Transverse colon (tissue), 4 donors: ENCODE measurements around the gene CNDP2. TPM values are rescaled to one million over a fixed set of nuclear protein-coding genes. Genes with fewer than 3 reads are reported as not detected.
A peak's percentile ranks its signal among the peaks of the same experiment; 100 is the strongest.

Experiments used
- DNase-seq: peaks from one replicate; pipeline ENCODE4 v3.0.0-alpha.2; 2019
- H3K27ac ChIP-seq, 4 donors: fragments of 200-600 bp; sonication (generic); 2 replicates each; pipeline ENCODE4 v1.5.1; 2016 to 2018; ENCODE audit warnings: inconsistent platforms in 4 of 4
- H3K27me3 ChIP-seq: fragments of 200-600 bp; sonication (generic); 2 replicates; pipeline ENCODE4 v1.5.1; 2017; ENCODE audit warnings: inconsistent platforms
- H3K36me3 ChIP-seq, 4 donors: fragments of 200-600 bp; sonication (generic); 2 replicates each; pipeline ENCODE4 v1.5.1; 2017 to 2019; ENCODE audit warnings: inconsistent platforms in 4 of 4
- H3K4me1 ChIP-seq, 4 donors: fragments of 200-600 bp; sonication (generic); 2 replicates each; pipeline ENCODE4 v1.5.1; 2017 to 2020; ENCODE audit warnings: inconsistent platforms in 4 of 4
- H3K4me3 ChIP-seq, 4 donors: fragments of 200-600 bp; sonication (generic); 1 replicate in 1 of 4; 2 replicates in 3 of 4; pipeline versions ENCODE4 v1.5.1 to v1.6.1; 2017 to 2019; ENCODE audit warnings: inconsistent platforms in 4 of 4
- H3K9me3 ChIP-seq, 2 donors: fragments of 200-600 bp; sonication (generic); 2 replicates each; pipeline ENCODE4 v1.5.1; 2017 to 2019; ENCODE audit warnings: inconsistent platforms in 2 of 2
- CTCF ChIP-seq, 5 experiments: fragments of 200-600 bp in 3 of 5; fragments of 450-650 bp in 2 of 5; sonication (generic) in 3 of 5; IDR thresholded peaks; 1 replicate in 2 of 5; 2 replicates in 3 of 5; pipeline ENCODE4 v1.5.1; 2016 to 2017; ENCODE audit warnings: antibody characterized with exemption in 5 of 5, inconsistent platforms in 3 of 5, mild to moderate bottlenecking in 2 of 5, moderate library complexity in 1 of 5
- EP300 ChIP-seq: sonication (generic); formaldehyde crosslinking; IDR thresholded peaks from one replicate; pipeline ENCODE4 v1.6.1; 2017; ENCODE audit warnings: antibody characterized with exemption, low read depth
- POLR2A ChIP-seq: fragments of 450-650 bp; IDR thresholded peaks from one replicate; pipeline ENCODE4 v1.6.1; 2016; ENCODE audit warnings: antibody characterized with exemption, mild to moderate bottlenecking, moderate library complexity
- POLR2AphosphoS5 ChIP-seq, 3 donors: sonication (generic); formaldehyde crosslinking; IDR thresholded peaks; one replicate each; pipeline ENCODE4 v1.6.1; 2016; ENCODE audit warnings: antibody characterized with exemption in 3 of 3
- WGBS, 2 donors: methylation state at CpG; one replicate each; pipeline ENCODE4 v1.1.5; 2018; ENCODE audit warnings: low coverage in 1 of 2; 5-methylcytosine and 5-hydroxymethylcytosine counted together
- in situ Hi-C, 4 donors: fragments of 200-750 bp; cut with MboI; loops; one replicate each; pipeline versions ENCODE4 v1.15.0 to v1.15.1; 2017; ENCODE audit warnings: low sequenced_read_pairs in 3 of 4, low pct_ligation_motif_present in 1 of 4, low pct_unique_long_range_greater_than_20kb in 1 of 4
- intact Hi-C: fragments of 100-400 bp; cut with DNase I; formaldehyde crosslinking; loops from one replicate; pipeline ENCODE4 v1.15.1; 2023; ENCODE audit warnings: low total_unique reads
- total RNA-seq, 4 donors: library from RNA; depleted of rRNA; stranded (reverse); fragments of >200 nt; gene quantifications; one replicate each; pipeline ENCODE4 v1.1.0, GENCODE V29; 2016

The CNDP2 gene
- total RNA-seq, 4 donors from 2014 or later = 143 to 284 (median 155) TPM

- Histone ChIP-seq H3K4me1 (peaks cover 4 to 15% (median 10%) of the 10 kb centered on the region in 4 donors), H3K27ac (no peak overlapping the region), H3K9me3 (no peaks in the 10 kb centered on the region), H3K4me3 (no peak overlapping the region), H3K36me3 (no peaks in the 10 kb centered on the region), H3K27me3 (peaks cover 54% of the 10 kb centered on the region)
- TF ChIP-seq POLR2AphosphoS5 (IDR thresholded peaks at IDR 0.05) (no peak), POLR2A (no peak), CTCF (IDR thresholded peaks at IDR 0.05) (no peak), EP300 (no peak)
- intact Hi-C loops = no loop called here
- 85 to 100% methylated on average over 2 to 9 of the region's 9 CpGs for WGBS, 2 donors
- DNase-seq = no peak
- in situ Hi-C loops = loop anchor here in 1 of 4 donors (25.0 kb wide), 1 partner anchor 108 kb away; no protein-coding TSS in a partner anchor
Observed at GRCh38 chr18:74454279-74454751, 41.8 kb upstream of the CNDP2 start.

- in situ Hi-C loops (loop anchor here in 1 of 4 donors (25.0 kb wide), 1 partner anchor 107 kb away; no protein-coding TSS in a partner anchor), intact Hi-C loops (no loop called here)
- no peak overlapping the region for H3K27ac ChIP-seq
- TF ChIP-seq POLR2AphosphoS5 (IDR thresholded peaks at IDR 0.05) (no peak), EP300 (no peak), POLR2A (no peak), CTCF (IDR thresholded peaks at IDR 0.05) (no peak)
- peaks cover 4 to 15% (median 10%) of the 10 kb centered on the region in 4 donors for H3K4me1 ChIP-seq
- H3K4me3 ChIP-seq = no peak overlapping the region
- H3K27me3 ChIP-seq = peaks cover 62% of the 10 kb centered on the region
- H3K36me3 ChIP-seq = no peaks in the 10 kb centered on the region
- WGBS, 2 donors = 91 to 100% methylated on average over 2 to 10 of the region's 10 CpGs
- H3K9me3 ChIP-seq = no peaks in the 10 kb centered on the region
- DNase-seq = no peak
Observed at GRCh38 chr18:74455386-74455785, 40.8 kb upstream of the CNDP2 start.

GRCh38 chr18:74456017-74456348 lies 40.2 kb upstream of the CNDP2 start:
- H3K36me3 ChIP-seq = no peaks in the 10 kb centered on the region
- intact Hi-C loops (no loop called here), in situ Hi-C loops (loop anchor here in 1 of 4 donors (25.0 kb wide), 1 partner anchor 106 kb away; no protein-coding TSS in a partner anchor)
- H3K4me3 ChIP-seq = peak overlapping the region in 2 of 4 donors; percentile 17 to 55
- H3K4me1 ChIP-seq = peaks cover 4 to 15% (median 10%) of the 10 kb centered on the region in 4 donors
- WGBS, 2 donors = 16 to 17% methylated on average over 3 to 7 of the region's 7 CpGs
- H3K9me3 ChIP-seq = no peaks in the 10 kb centered on the region
- no peak for DNase-seq
- H3K27me3 ChIP-seq = peaks cover 67% of the 10 kb centered on the region
- TF ChIP-seq POLR2AphosphoS5 (IDR thresholded peaks at IDR 0.05) (no peak), CTCF (IDR thresholded peaks at IDR 0.05) (no peak), EP300 (no peak), POLR2A (no peak)
- no peak overlapping the region for H3K27ac ChIP-seq

GRCh38 chr18:74456349-74457042 lies 39.7 kb upstream of the CNDP2 start:
- no peak for DNase-seq
- peaks cover 4 to 15% (median 10%) of the 10 kb centered on the region in 4 donors for H3K4me1 ChIP-seq
- H3K27me3 ChIP-seq = peaks cover 67% of the 10 kb centered on the region
- H3K4me3 ChIP-seq = peak overlapping the region in 3 of 4 donors; percentile 17 to 55 (median 19)
- 2% methylated on average over 38 of the region's 69 CpGs; no CpG with 5 or more reads in 1 of the 2 donors for WGBS, 2 donors
- in situ Hi-C loops = loop anchor here in 1 of 4 donors (25.0 kb wide), 1 partner anchor 106 kb away; no protein-coding TSS in a partner anchor
- no peak overlapping the region for H3K27ac ChIP-seq
- no peaks in the 10 kb centered on the region for H3K9me3 ChIP-seq
- no peaks in the 10 kb centered on the region for H3K36me3 ChIP-seq
- TF ChIP-seq EP300 = no peak
- no peak for TF ChIP-seq POLR2AphosphoS5 (IDR thresholded peaks at IDR 0.05)
- no peak for TF ChIP-seq POLR2A
- TF ChIP-seq CTCF (IDR thresholded peaks at IDR 0.05) = no peak
- intact Hi-C loops = no loop called here
